Articular chondrocyte of knee joint (primary cell): ENCODE measurements around the gene ANKRD24. TPM values are rescaled to one million over a fixed set of nuclear protein-coding genes. Genes with fewer than 3 reads are reported as not detected.

Source experiments
- total RNA-seq: library from RNA; depleted of rRNA; stranded (reverse); fragments of >200 nt; gene quantifications from 2 replicates; pipeline ENCODE4 v1.2.3, GENCODE V29; 2012

ANKRD24 gene
- total RNA-seq: 0.91 and 0.97 TPM in 2 replicates

DNA sequence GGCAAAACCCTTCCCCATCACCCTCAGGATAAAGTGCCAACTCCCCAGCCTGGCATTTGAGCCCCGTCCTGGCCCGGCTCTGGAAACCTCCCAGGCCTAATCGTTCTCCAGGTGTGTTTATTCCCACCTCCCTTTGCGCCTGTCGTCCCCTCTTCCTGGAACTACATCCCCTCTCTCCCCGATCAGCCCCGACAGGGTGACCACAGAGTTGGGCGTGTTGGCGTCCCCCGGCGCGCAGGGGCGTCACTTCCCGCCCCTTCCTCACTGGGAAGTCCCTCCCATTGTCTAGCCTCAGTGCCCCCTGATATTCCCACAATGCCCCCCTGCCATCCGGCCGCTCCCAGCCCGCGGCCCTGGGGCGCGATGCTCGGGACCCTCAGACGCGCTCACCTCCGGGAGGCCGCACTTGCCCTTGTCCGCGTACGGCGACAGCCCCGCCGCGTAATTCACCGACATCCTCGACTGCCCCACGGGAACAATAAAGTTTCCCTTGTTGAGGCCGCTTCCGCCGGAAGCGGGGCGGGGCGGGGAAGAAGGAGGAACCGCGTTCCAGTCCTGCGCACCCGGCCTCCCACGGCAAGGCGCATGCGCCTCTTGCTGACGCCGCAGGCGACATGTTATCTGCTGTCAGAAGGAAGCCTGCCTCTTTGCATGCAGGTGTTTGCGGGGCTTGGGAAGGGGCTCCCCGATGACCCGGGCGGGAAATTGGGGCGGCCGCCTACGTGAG, at the start of gene ANKRD24, which contains the start of gene SIRT6:
Gene ANKRD24 (plus strand): TSS at position 606 of the 727 bp plus-strand sequence. CDS start 3,737 bp downstream, outside the sequence.
Gene SIRT6 (minus strand): TSS at position 480 of the 727 bp plus-strand sequence. CDS start 24 bp downstream, at position 456.

DNA sequence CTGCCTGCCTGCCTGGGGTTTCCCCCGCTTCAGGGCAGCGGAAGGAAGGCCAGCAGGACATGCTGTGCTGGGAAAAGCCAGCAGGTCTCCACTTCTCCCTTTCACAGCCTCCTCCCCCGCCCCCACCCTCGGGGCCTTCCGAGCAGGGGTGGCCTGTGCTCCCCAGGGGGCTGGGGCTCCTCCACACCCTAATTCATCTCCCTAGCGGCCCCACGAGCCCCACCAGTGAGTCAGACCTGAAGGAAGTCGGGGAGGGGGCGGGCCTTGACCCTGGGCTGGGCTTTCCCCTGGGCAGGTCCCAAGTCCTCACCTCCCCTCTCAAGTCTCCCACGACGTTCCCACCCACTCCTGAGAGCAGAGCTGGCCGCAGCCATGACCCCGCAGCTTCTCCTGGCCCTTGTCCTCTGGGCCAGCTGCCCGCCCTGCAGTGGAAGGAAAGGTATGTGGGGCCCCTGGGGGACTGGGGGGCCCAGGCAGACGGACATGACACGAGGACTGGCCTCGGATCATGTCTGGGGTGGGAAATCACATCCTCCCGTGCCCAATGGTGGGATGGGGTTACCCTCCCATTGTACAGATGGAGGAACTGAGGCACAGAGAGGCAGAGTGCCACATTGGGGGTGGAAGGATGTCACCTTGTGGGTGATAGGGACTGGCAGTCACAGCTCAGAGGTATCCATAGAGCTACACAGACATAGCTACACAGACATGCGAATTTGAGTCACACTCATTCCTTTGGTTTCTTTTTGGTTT, 46.9 kb downstream of the ANKRD24 start, which contains the start of gene EBI3:
Gene EBI3 (plus strand): TSS at position 345 of the 753 bp plus-strand sequence. CDS start 28 bp downstream, at position 373.

DNA sequence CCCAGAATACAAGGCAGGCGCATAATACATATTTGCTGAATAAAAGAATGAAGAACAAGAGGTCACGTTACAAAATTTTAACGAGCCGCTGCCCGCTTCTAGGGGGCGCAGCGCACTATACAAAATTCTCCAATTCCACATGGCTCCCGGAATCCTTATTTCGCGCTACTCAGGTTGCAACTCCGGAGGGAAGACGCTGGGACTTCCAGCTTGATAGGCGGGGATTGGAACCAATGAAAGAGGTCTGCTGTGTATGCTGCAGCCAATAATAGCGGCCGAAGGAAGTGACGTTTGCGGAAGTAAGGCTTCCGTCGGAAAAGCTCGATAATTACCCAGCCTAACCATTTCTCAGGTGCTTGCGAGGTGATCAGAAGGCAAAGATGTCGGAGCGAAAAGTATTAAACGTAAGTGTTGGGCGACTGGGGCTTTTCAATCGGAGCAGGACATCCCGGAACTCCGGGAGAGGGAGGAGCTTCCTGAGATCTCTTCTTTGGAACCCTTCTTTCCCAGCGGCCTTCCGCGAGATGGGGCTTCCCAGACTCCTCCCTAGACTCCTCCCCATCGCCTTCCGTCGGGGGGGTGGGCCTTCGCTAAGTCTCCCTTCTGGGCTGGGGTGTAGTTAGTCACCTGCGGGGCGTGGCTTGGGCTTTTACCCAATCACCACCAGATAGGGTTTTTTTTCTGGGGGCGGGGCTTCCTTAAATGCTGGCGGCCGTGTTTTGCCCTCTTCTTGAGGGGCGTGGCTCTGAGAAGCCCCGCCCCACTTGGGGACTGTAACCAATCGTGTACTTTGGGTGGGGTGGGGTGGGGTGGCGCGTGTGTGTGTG, 64.5 kb downstream of the ANKRD24 start, which contains the start of gene YJU2:
Gene YJU2 (plus strand): TSS at position 314 of the 827 bp plus-strand sequence. CDS start 67 bp downstream, at position 381.

Other genes with a start within 250 kb of the ANKRD24 start
- not detected in 2 replicates for gene NMRK2, start 249.6 kb upstream of the ANKRD24 start, total RNA-seq
- gene DAPK3, start 211.6 kb upstream of the ANKRD24 start, total RNA-seq: 77.7 and 81.7 TPM in 2 replicates
- 1,978 and 3,029 TPM in 2 replicates for gene EEF2, start 197.2 kb upstream of the ANKRD24 start, total RNA-seq
- 14.6 and 20.0 TPM in 2 replicates for gene PIAS4, start 175.0 kb upstream of the ANKRD24 start, total RNA-seq
- gene ZBTB7A, start 115.8 kb upstream of the ANKRD24 start, total RNA-seq: 27.8 and 28.4 TPM in 2 replicates
- gene MAP2K2, start 58.6 kb upstream of the ANKRD24 start, total RNA-seq: 146 and 215 TPM in 2 replicates
- not detected in 2 replicates for gene CREB3L3, start 29.1 kb upstream of the ANKRD24 start, total RNA-seq
- gene SIRT6, start 126 bp upstream of the ANKRD24 start, total RNA-seq: 8.8 and 11.7 TPM in 2 replicates
- not detected in 2 replicates for gene EBI3, start 46.8 kb downstream of the ANKRD24 start, total RNA-seq
- 15.0 and 15.2 TPM in 2 replicates for gene YJU2, start 64.4 kb downstream of the ANKRD24 start, total RNA-seq
- not detected in 2 replicates for gene SHD, start 96.6 kb downstream of the ANKRD24 start, total RNA-seq
- gene TMIGD2, start 119.7 kb downstream of the ANKRD24 start, total RNA-seq: not detected in 2 replicates
- gene FSD1, start 121.9 kb downstream of the ANKRD24 start, total RNA-seq: 1.1 and 1.4 TPM in 2 replicates
- 2.4 and 3.9 TPM in 2 replicates for gene STAP2, start 156.1 kb downstream of the ANKRD24 start, total RNA-seq
- gene MPND, start 160.9 kb downstream of the ANKRD24 start, total RNA-seq: 7.4 and 7.7 TPM in 2 replicates
- 64.1 and 73.3 TPM in 2 replicates for gene SH3GL1, start 217.9 kb downstream of the ANKRD24 start, total RNA-seq
- gene CHAF1A, start 220.0 kb downstream of the ANKRD24 start, total RNA-seq: 5.4 and 6.8 TPM in 2 replicates